HG02840 (cell line): ENCODE results near the gene OLFML1.

Experiments used
- ATAC-seq: cut with Tn5 transposase; IDR thresholded peaks from one replicate; pipeline ENCODE4 v1.9.1; 2021; ENCODE audit warnings: mild to moderate bottlenecking, moderate library complexity, moderate number of reproducible peaks; ENCODE audit not compliant: unreplicated experiment, low FRiP score

OLFML1 gene

GRCh38 chr11:7473717-7474116, 11.6 kb upstream of the OLFML1 start:
- peak; percentile 93 for ATAC-seq

- no peak for ATAC-seq
Observed at GRCh38 chr11:7480113-7480512, 5.2 kb upstream of the OLFML1 start.

DNA sequence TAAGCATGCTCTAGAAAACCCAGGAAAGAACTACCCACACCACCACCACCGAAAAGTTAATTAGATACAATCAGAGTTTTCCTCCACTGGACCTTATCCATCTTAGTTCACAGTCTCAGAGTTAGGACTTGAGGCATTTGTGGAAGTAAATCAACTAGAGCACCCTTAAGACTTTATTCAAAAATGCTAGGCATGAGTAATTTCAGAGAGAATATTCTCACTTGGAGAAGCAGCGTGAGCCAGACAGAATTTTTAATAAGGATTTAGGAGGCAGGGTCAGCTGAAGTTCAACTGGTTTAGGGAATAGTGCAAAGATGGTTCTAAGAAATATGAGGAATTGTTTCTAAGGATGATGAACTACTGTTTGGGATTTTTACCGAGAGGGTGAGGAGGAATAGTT, 1.2 kb upstream of the OLFML1 start:
- no peak for ATAC-seq

GRCh38 chr11:7484645-7485044, 661 bp upstream of the OLFML1 start:
- ATAC-seq: no peak

- no peak for ATAC-seq
Observed at GRCh38 chr11:7486098-7486780, 933 bp downstream of the OLFML1 start.

DNA sequence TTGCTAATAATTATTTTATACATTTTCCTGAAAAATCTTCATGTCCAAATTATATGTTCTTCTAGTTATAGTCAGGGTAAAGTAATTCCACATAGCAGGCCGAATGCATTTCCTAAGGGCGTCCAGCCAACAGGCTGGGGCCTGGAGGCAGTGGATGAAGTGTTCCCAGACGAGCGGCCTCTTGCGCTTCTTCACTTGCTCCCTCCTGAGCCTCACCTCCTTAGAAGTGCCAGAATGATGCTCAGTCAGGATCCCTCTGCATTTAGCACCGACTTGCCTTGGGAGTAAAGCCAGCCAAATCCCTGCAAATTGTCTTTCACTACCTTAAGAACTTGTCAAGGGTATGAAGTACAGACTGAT, 1.5 kb downstream of the OLFML1 start:
- no peak for ATAC-seq

DNA sequence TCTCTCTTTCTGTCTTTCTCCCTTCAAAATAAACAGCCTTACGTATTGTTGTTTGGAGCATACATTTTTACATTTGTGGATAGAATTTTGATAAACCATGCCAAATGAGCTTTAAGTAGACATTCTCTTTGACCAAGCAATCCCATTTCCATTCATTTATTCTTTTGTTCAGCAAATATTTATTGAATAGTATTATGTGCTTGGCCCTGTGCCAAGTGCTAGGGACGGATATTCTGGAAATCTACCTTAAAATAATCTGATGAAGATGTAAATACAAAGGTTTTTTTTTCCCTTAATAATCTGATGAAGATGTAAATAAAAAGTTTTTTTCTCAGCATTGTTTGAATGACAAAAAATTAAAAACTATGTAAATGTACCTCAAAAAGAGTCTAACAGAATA, 2.1 kb downstream of the OLFML1 start:
- no peak for ATAC-seq

DNA sequence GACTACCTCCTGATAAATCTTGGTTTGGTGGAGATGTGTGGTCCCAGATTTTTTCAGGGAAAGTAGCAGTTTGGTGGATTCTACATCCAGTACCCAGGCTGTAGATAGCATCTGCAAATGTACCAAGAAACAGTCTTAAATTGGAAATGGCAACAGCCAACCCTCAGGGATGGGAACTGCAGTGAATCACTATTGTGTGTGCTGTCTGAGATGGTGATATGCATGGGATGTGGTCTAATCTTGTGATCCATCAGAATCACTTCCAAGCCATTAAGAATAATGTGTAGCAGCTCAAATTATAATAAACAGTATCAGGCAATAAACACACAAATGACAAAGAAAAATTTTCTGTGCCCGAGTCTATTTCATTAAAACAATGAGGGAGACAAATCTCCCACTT, 3.4 kb downstream of the OLFML1 start:
- no peak for ATAC-seq

GRCh38 chr11:7489376-7489775, 4.1 kb downstream of the OLFML1 start:
- ATAC-seq: no peak

DNA sequence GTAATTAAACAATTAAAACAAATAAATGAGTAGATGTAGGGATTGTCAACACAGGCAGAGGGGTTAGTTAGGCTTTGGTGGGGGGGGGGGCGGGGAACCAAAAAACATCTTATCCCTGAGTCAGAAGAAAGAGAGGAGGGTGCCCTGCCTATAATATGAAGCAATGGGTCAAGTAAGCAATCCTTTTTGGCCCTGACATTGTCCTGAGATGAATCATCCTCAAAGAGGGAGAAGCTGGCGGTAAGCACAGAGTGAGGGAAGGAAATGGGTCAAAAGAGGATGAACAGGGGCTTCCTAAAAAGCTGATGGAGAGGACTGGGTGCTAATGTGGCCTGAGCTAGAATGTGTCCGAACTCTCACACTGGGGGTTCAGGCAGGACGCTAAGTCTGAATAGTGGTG, 4.7 kb downstream of the OLFML1 start:
- no peak for ATAC-seq

DNA sequence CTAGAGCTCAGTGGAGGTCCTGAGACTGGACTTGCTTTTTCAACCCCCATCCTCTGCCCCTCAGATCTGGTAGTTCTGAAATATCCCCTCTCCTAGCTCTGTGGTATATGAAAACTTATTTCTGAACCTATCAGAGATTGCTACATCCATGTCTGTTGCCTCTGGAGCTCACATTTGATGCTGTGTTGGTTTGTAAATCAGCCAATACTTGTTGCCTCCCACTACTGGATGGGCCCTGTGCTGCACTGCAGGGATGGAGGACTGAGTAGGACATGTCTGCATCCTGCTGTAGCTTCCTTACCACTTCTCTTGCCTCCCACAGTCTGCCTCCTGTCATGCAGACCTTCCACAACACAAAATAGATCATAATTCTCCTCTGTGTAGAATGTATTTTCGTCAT, 5.2 kb downstream of the OLFML1 start:
- ATAC-seq: no peak

DNA sequence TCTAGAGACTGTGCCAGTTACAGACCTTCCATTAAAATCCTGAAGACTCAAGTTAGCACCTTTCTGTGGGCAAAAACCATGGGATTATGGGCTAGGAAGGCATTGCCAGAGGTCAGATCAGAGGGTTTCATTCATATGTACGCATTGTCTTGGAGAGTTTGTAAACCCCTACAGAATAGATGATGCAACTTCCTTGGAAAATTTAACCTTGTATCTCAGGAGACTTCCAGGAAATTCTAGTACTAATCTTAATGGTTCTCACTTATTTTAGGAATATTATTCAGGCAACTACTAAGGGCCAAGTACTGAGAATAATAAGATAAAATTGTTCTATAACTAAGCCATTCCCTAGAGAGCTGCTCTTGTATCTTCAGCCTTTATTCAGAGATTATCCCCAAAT, 6.9 kb downstream of the OLFML1 start:
- ATAC-seq: no peak

GRCh38 chr11:7493670-7494069, 8.4 kb downstream of the OLFML1 start:
- no peak for ATAC-seq

- ATAC-seq: no peak
Observed at GRCh38 chr11:7494086-7494745, 8.9 kb downstream of the OLFML1 start.

DNA sequence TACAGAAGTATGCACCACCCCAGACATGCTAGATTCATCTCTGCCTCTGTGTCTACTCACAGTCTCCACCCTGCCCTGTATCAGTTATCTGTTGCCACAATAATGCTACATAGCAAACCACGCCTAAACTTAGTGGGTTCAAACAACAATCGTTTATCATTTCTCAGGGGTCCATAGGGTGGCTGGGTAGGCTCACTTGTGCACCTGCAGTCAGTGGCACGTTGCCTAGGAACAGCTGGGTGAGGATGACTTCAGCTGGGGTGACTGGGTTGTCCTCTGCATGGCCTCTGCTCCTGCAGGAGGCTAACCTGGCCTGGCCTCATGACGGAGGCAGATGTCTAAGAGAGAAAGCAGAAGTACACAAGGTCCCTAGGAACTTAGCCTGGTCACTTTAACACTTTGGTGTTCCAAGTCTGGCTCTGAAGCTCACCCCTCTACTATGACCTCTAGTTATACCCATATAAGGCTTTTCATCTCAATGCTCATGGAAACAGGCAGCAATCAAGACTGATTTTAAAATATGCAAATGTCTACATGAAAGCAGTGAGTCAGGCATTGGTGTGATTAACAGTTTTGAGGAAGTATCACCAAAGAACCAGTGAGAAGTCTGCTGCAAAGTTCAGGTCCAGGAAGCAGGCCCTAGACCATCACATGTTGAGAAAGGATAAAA, 10.7 kb downstream of the OLFML1 start:
- peak; percentile 86 for ATAC-seq

DNA sequence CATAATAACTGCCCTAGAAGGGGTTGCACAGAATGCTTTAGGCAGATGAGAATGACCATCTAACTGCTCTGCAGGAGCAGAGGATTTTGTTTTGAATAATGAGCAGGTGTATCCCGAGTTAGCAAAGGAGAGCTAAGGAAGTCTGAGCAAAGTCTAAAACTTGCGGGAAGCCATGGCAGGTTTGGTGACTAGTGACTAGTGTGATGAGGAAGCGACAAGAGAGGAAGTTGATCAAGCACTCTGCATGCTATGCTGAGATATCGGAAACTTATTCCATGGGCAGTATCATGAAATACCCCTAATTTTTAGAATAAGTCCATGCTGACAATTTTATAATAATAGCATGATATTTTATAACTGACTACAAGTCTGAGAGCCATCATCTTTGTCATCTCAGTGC, 12.9 kb downstream of the OLFML1 start:
- no peak for ATAC-seq

DNA sequence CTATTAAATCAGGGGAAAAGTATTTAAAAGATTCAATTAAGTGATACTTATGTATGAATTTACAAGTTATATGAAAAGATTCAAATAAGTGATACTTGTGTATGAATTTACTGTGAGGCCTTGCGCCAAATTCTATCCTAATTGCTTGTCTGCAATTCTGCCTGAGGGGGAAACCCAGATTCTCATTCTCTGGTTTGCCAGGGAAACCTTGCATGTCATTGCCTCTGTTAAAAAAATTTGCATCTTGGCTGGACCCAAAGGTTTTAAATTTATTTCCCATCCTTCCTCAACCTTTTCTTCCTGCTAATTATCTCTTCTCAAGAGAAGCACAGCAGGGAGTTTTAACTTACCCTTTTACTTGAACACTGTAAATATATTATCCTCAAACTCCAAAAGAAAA, 13.8 kb downstream of the OLFML1 start:
- ATAC-seq: no peak

DNA sequence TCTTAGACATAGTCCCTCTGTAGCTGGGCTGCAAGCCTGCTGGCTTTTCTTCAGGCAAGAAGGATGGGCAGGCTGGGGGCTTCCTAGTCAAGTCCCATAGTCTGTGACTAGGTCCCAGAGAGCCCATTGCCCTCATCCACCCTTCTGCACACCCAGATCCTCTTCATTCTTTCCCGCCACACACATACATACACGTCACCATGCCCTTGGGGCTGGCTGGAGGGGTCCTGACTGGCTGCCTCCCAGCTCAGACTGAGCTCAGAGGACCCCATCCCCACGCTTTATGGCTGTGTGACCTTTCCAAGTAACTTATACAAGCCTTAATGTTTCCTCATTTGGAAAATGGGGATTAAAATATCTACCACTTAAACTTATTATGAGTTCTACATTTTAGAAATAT, 14.9 kb downstream of the OLFML1 start:
- ATAC-seq: no peak

- ATAC-seq: no peak
Observed at GRCh38 chr11:7501251-7501650, 15.9 kb downstream of the OLFML1 start.

DNA sequence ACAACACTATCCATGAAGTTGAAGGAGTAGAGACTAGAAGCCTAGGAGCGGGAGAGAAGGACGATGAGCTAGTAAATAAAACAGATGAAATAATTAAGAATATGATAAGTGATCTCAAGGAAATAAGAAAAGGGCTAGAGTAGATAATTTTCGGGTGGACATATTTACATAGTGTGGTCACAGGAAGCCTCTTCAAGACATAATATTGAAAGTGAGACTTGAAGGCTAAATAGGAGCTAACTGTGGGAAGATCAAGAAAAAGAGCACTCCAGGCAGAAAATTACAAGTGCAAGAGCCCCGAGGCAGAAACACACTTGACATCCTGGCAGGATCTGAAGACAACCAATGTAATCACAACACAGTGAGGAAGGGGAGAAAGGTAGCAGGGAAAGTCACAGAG, 16.6 kb downstream of the OLFML1 start:
- no peak for ATAC-seq

DNA sequence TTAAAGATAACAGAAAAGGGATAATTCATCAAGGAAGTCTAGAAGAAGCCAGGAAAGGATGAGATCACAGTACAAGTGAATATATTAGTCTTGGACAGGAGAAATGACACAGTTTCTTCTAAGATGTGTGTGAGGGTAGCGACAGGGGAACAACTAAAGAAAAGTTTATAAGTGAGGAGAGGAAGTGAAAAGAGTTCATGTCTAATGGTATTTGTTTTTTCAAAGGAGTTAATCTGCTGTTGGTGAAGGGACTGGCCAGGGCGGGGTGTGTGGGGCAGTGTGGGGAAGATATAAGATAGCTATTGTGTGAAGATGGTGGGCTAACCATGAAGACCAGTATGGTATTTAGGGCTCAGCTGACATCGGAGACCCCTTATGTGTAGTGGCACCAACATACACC, 20.9 kb downstream of the OLFML1 start:
- ATAC-seq: no peak

DNA sequence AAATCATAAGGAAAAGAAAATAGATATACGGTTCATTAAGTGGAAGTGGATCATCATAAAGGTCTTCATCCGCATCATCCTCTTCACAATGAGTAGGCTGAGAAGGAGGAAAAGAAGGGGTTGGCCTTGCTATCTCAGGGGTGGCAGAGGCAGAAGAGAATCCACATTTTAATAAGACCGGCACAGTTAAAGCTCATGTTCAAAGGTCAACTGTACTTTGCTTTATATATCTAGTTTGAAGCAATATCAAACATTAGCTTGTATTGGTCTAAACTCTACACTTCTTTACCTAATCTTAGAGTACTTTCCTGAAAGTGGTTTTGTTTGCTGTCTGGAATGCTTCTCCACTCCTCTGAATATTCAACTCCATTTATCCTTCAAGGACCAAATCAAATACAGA, 22.8 kb downstream of the OLFML1 start:
- ATAC-seq: no peak
